Esophagus squamous epithelium (tissue), 5 donors: ENCODE measurements around the gene PTGER2. TPM values are rescaled to one million over a fixed set of nuclear protein-coding genes. Genes with fewer than 3 reads are reported as not detected.

Experiments
- DNase-seq: peaks from one replicate; lab custom pipeline; 2025; lab: John Stamatoyannopoulos, UW
- H3K27ac ChIP-seq, 4 donors: fragments of 200-600 bp; sonication (generic); one replicate each; pipeline ENCODE4 v1.5.1; 2016 to 2019; ENCODE audit warnings: mild to moderate bottlenecking in 1 of 4
- H3K27me3 ChIP-seq, 4 donors: fragments of 200-600 bp; sonication (generic); 1 replicate in 3 of 4; 2 replicates in 1 of 4; pipeline versions ENCODE4 v1.5.1 to v1.6.0; 2017 to 2021; ENCODE audit warnings: antibody characterized with exemption in 1 of 4
- H3K36me3 ChIP-seq, 3 donors: fragments of 200-600 bp; sonication (generic); one replicate each; pipeline ENCODE4 v1.5.1; 2016 to 2019
- H3K4me1 ChIP-seq, 3 donors: fragments of 200-600 bp; sonication (generic); one replicate each; pipeline ENCODE4 v1.5.1; 2017 to 2019
- H3K4me3 ChIP-seq, 4 donors: fragments of 200-600 bp; sonication (generic); 1 replicate in 3 of 4; 2 replicates in 1 of 4; pipeline ENCODE4 v1.5.1; 2016 to 2019; ENCODE audit warnings: mild to moderate bottlenecking in 2 of 4, moderate library complexity in 1 of 4
- H3K9me3 ChIP-seq, 3 donors: fragments of 200-600 bp; sonication (generic); one replicate each; pipeline ENCODE4 v1.5.1; 2016 to 2019
- POLR2A ChIP-seq, 4 donors: fragments of 450-650 bp; IDR thresholded peaks; one replicate each; pipeline ENCODE4 v1.6.1; 2017; ENCODE audit warnings: antibody characterized with exemption in 4 of 4, mild to moderate bottlenecking in 4 of 4, moderate library complexity in 3 of 4
- WGBS, 2 donors: methylation state at CpG; one replicate each; pipeline ENCODE4 v1.1.5; 2018; 5-methylcytosine and 5-hydroxymethylcytosine counted together
- intact Hi-C: fragments of 100-400 bp; cut with DNase I; formaldehyde crosslinking; loops from one replicate; pipeline ENCODE4 v1.15.0; 2022
- total RNA-seq, 4 donors: library from RNA; depleted of rRNA; stranded (reverse); fragments of >200 nt; gene quantifications; one replicate each; pipeline ENCODE4 v1.1.0, GENCODE V29; 2016
- TF ChIP-seq, protein P1 (sequence below), 6 experiments: fragments of 450-650 bp in 4 of 6; fragments of 200-600 bp in 2 of 6; sonication (generic) in 2 of 6; IDR thresholded peaks; one replicate each; pipeline ENCODE4 v1.5.1; 2016 to 2019; ENCODE audit warnings: antibody characterized with exemption in 6 of 6, mild to moderate bottlenecking in 4 of 6, moderate library complexity in 4 of 6
- donor health status: DM: yes; HTN: yes; CAD: no.

The PTGER2 gene
- total RNA-seq, 4 donors from 2014 or later = 0.31 to 2.5 (median 1.1) TPM; not detected in 1

DNA sequence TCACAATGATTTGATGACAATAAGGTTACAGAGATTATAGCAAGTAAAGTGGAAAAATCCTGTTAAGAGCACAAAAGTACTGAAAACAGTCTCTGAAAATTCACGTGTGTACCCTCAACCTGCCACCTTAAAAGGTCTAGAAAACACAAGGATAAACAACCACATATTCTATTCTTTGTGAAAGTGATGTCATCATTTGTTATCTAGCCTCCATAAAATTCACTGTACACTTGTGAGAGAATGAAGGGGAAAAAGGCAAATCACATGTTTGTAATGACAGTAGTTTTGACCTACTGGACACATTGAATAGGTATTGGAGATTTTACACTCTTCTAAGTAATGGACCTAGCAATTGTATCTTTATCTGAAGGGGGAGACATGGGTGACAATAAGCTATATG, 42.6 kb upstream of the PTGER2 start:
- 87 to 93% methylated on average over 1 of the region's 1 CpG for WGBS, 2 donors
- intact Hi-C loops = no loop called here
- no peaks in the 10 kb centered on the region for H3K9me3 ChIP-seq
- no peak overlapping the region for H3K4me3 ChIP-seq
- no peak for DNase-seq
- H3K27ac ChIP-seq = no peak overlapping the region
- no peaks in the 10 kb centered on the region for H3K36me3 ChIP-seq
- peaks cover 0 to 49% (median 5%) of the 10 kb centered on the region in 4 donors for H3K27me3 ChIP-seq
- H3K4me1 ChIP-seq = peaks cover 6 to 33% (median 10%) of the 10 kb centered on the region in 3 donors
- TF ChIP-seq, protein P1, sequence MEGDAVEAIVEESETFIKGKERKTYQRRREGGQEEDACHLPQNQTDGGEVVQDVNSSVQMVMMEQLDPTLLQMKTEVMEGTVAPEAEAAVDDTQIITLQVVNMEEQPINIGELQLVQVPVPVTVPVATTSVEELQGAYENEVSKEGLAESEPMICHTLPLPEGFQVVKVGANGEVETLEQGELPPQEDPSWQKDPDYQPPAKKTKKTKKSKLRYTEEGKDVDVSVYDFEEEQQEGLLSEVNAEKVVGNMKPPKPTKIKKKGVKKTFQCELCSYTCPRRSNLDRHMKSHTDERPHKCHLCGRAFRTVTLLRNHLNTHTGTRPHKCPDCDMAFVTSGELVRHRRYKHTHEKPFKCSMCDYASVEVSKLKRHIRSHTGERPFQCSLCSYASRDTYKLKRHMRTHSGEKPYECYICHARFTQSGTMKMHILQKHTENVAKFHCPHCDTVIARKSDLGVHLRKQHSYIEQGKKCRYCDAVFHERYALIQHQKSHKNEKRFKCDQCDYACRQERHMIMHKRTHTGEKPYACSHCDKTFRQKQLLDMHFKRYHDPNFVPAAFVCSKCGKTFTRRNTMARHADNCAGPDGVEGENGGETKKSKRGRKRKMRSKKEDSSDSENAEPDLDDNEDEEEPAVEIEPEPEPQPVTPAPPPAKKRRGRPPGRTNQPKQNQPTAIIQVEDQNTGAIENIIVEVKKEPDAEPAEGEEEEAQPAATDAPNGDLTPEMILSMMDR (IDR thresholded peaks at IDR 0.05) = no peak
- no peak for TF ChIP-seq POLR2A (IDR thresholded peaks at IDR 0.05)

DNA sequence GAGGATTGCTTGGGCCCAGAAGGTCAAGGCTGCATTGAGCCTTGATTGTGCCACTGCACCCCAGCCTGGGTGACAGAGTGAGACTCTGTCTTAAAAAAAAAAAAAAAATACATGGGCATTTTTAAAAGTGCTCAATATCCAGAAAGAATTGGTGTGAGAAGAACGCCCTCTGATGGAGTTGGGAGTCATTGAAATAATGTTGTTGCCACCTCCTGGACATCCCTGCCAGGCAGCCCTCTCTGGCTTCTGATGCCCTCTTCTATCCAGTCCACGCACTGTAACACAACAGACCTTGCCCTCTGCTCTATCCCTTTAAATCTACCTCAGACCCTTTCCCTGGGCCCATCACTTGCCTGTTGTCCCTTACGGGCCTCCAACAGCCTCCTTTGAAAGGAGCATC, 41.7 kb upstream of the PTGER2 start:
- intact Hi-C loops = no loop called here
- Histone ChIP-seq H3K36me3 (no peaks in the 10 kb centered on the region), H3K4me3 (no peak overlapping the region), H3K9me3 (no peaks in the 10 kb centered on the region), H3K27ac (no peak overlapping the region), H3K27me3 (peaks cover 0 to 40% (median 5%) of the 10 kb centered on the region in 4 donors), H3K4me1 (peaks cover 6 to 25% (median 10%) of the 10 kb centered on the region in 3 donors)
- 47 to 57% methylated on average over 3 of the region's 3 CpGs for WGBS, 2 donors
- no peak for DNase-seq
- TF ChIP-seq POLR2A (IDR thresholded peaks at IDR 0.05) = no peak
- TF ChIP-seq, protein P1 (IDR thresholded peaks at IDR 0.05) = peak in 1 of 6 experiments; percentile 18

- intact Hi-C loops = no loop called here
- TF ChIP-seq, protein P1 (IDR thresholded peaks at IDR 0.05) = no peak
- TF ChIP-seq POLR2A (IDR thresholded peaks at IDR 0.05) = no peak
- WGBS, 2 donors = 31 to 43% methylated on average over 3 of the region's 3 CpGs
- no peaks in the 10 kb centered on the region for H3K4me1 ChIP-seq
- no peaks in the 10 kb centered on the region for H3K36me3 ChIP-seq
- no peak overlapping the region for H3K4me3 ChIP-seq
- peaks cover 0 to 10% (median 0%) of the 10 kb centered on the region in 4 donors for H3K27me3 ChIP-seq
- no peaks in the 10 kb centered on the region for H3K9me3 ChIP-seq
- DNase-seq = no peak
- no peak overlapping the region for H3K27ac ChIP-seq
Observed at GRCh38 chr14:52275372-52275771, 38.7 kb upstream of the PTGER2 start.

DNA sequence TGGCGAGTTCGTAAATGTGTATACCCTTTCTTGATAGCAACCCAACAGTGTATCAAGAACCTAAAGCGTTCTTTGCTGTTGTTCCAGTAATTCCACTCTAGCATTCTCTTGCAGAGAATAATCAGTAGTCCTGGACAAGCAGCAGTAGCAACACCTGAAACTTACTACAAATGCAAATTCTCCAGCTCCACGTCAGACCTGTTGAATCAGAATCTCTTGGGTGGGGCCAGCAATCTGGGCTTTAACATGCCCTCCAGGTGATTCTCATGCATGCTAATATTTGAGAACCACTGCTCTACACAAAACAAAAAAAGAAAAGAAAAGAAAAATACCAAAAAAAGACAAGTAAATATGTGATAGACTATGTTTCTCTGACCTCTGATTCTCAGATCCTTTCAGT, 36.6 kb upstream of the PTGER2 start:
- 52 to 73% methylated on average over 4 of the region's 4 CpGs for WGBS, 2 donors
- DNase-seq = no peak
- H3K27ac ChIP-seq = no peak overlapping the region

DNA sequence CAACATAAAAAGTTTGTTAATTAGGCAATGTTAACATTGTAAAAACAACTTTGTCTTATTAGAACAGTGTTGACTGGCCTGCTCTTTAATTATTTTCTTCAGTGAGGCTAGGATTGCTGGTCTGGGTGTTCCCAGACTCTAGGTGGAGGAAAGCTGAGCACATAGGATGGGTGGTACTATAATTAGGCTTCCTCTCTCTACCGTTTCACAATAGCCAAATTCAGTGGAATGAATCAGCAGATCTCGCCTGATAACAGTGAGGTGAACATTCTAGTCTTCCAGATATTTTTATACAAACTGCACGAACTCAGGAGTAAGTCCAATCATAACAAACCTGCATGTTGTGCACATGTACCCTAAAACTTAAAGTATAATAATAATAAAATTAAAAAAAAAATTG, 34.7 kb upstream of the PTGER2 start:
- no peaks in the 10 kb centered on the region for H3K9me3 ChIP-seq
- H3K27ac ChIP-seq = no peak overlapping the region
- no peak for DNase-seq
- intact Hi-C loops = no loop called here
- no peaks in the 10 kb centered on the region for H3K4me1 ChIP-seq
- TF ChIP-seq, protein P1 (IDR thresholded peaks at IDR 0.05) = no peak
- TF ChIP-seq POLR2A (IDR thresholded peaks at IDR 0.05) = no peak
- H3K4me3 ChIP-seq = no peak overlapping the region
- no peaks in the 10 kb centered on the region for H3K36me3 ChIP-seq
- peaks cover 0 to 9% (median 0%) of the 10 kb centered on the region in 4 donors for H3K27me3 ChIP-seq
- WGBS, 2 donors = 25 to 32% methylated on average over 3 of the region's 3 CpGs

More for the DNA sequence above, 36.6 kb upstream of the PTGER2 start:
- TF ChIP-seq, protein P1 (IDR thresholded peaks at IDR 0.05) = no peak
- no peak for TF ChIP-seq POLR2A (IDR thresholded peaks at IDR 0.05)
- H3K9me3 ChIP-seq = no peaks in the 10 kb centered on the region
- H3K36me3 ChIP-seq = no peaks in the 10 kb centered on the region
- peaks cover 0 to 13% (median 0%) of the 10 kb centered on the region in 4 donors for H3K27me3 ChIP-seq
- H3K4me3 ChIP-seq = no peak overlapping the region
- intact Hi-C loops = no loop called here
- H3K4me1 ChIP-seq = no peaks in the 10 kb centered on the region
